DMS153 treated with DMSO at 0.1 percent for 48 hours (cell line): ENCODE data around the gene DUSP11.
"Not testable (repeated sequence)": the region's sequence is repeated elsewhere in the genome, so short reads cannot be mapped to it uniquely, and the experiment has no call there.

ENCODE experiments used
- DNase-seq: peaks from one replicate; lab custom pipeline; 2025; ENCODE audit not compliant: unreplicated experiment; lab: John Stamatoyannopoulos, UW

DUSP11 gene

GRCh38 chr2:73779467-73780236 is at the start of gene DUSP11:
DUSP11 (minus strand) TSS chr2:73780103; CDS start chr2:73779974, 129 bp downstream.
- peak; percentile 71 for DNase-seq

- peak; percentile 92 for DNase-seq
Observed at GRCh38 chr2:73828818-73829570, 49.1 kb upstream of the DUSP11 start, which contains the start of gene STAMBP. STAMBP (plus strand) TSS chr2:73828961; CDS start chr2:73830857, 1,896 bp downstream.

GRCh38 chr2:73828389-73828817 is 48.5 kb upstream of the DUSP11 start:
- no peak for DNase-seq

- DNase-seq, result no peak
Observed at GRCh38 chr2:73827660-73828388, 47.9 kb upstream of the DUSP11 start.

- DNase-seq, result no peak
Observed at GRCh38 chr2:73827018-73827417, 47.1 kb upstream of the DUSP11 start.

- no peak for DNase-seq
Observed at GRCh38 chr2:73825408-73825807, 45.5 kb upstream of the DUSP11 start.

GRCh38 chr2:73823916-73824523 is 44.1 kb upstream of the DUSP11 start:
- DNase-seq, result peak; percentile 67

GRCh38 chr2:73823416-73823815 is 43.5 kb upstream of the DUSP11 start:
- DNase-seq, result no peak

- no peak for DNase-seq
Observed at GRCh38 chr2:73822991-73823390, 43.1 kb upstream of the DUSP11 start.

GRCh38 chr2:73822276-73822675 is 42.4 kb upstream of the DUSP11 start:
- no peak for DNase-seq

GRCh38 chr2:73821669-73822068 is 41.8 kb upstream of the DUSP11 start:
- DNase-seq, result no peak

- DNase-seq, result no peak
Observed at GRCh38 chr2:73821227-73821626, 41.3 kb upstream of the DUSP11 start.

- DNase-seq, result no peak
Observed at GRCh38 chr2:73818296-73818695, 38.4 kb upstream of the DUSP11 start.

GRCh38 chr2:73812635-73813034 is 32.7 kb upstream of the DUSP11 start:
- DNase-seq, result no peak

- no peak for DNase-seq
Observed at GRCh38 chr2:73811878-73812277, 32.0 kb upstream of the DUSP11 start.

GRCh38 chr2:73783883-73784282 is 4.0 kb upstream of the DUSP11 start, which contains the start of gene C2orf78:
C2orf78 (plus strand) TSS chr2:73784183; CDS start chr2:73784310, 127 bp downstream.
- DNase-seq, result not testable (repeated sequence)

- not testable (repeated sequence) for DNase-seq
Observed at GRCh38 chr2:73783402-73783801, 3.5 kb upstream of the DUSP11 start.

- no peak for DNase-seq
Observed at GRCh38 chr2:73780237-73780582, 307 bp upstream of the DUSP11 start.

- not testable (repeated sequence) for DNase-seq
Observed at GRCh38 chr2:73778867-73779466, 936 bp downstream of the DUSP11 start.

GRCh38 chr2:73776869-73777519 is 2.9 kb downstream of the DUSP11 start:
- no peak for DNase-seq
